Tibial artery (tissue), 4 donors: ENCODE data around the gene ZNF837.

Experiments
- DNase-seq, 2 donors: peaks; one replicate each; pipeline ENCODE4 v3.0.0-alpha.2; 2019
- H3K27ac ChIP-seq, 2 donors: fragments of 200-600 bp; sonication (generic) in 1 of 2; 1 replicate in 1 of 2; 2 replicates in 1 of 2; pipeline ENCODE4 v1.5.1; 2018 to 2019; ENCODE audit warnings: mild to moderate bottlenecking in 1 of 2
- H3K27me3 ChIP-seq, 2 donors: fragments of 200-600 bp; sonication (generic) in 1 of 2; one replicate each; pipeline versions ENCODE4 v1.5.1 to v1.6.0; 2016 to 2019
- H3K36me3 ChIP-seq, 3 donors: fragments of 200-600 bp; sonication (generic) in 2 of 3; one replicate each; pipeline ENCODE4 v1.5.1; 2016 to 2019; ENCODE audit warnings: mild to moderate bottlenecking in 2 of 3
- H3K4me1 ChIP-seq, 4 donors: fragments of 200-600 bp; sonication (generic) in 2 of 4; 1 replicate in 3 of 4; 2 replicates in 1 of 4; pipeline ENCODE4 v1.5.1; 2016 to 2019
- H3K4me3 ChIP-seq, 2 donors: fragments of 200-600 bp; sonication (generic) in 1 of 2; 1 replicate in 1 of 2; 2 replicates in 1 of 2; pipeline ENCODE4 v1.5.1; 2018 to 2019; ENCODE audit warnings: mild to moderate bottlenecking in 2 of 2
- H3K9me3 ChIP-seq, 3 donors: fragments of 200-600 bp; sonication (generic) in 1 of 3; one replicate each; pipeline ENCODE4 v1.5.1; 2016 to 2019
- CTCF ChIP-seq, 2 experiments: fragments of 200-600 bp in 1 of 2; fragments of 450-650 bp in 1 of 2; IDR thresholded peaks; one replicate each; pipeline ENCODE4 v1.5.1; 2017 to 2019; ENCODE audit warnings: antibody characterized with exemption in 2 of 2, mild to moderate bottlenecking in 1 of 2, moderate library complexity in 1 of 2
- intact Hi-C: fragments of 100-400 bp; cut with DNase I; formaldehyde crosslinking; loops from one replicate; pipeline ENCODE4 v1.15.0; 2023; ENCODE audit warnings: low total_unique reads

The ZNF837 gene

GRCh38 chr19:58398087-58398486 is 17.3 kb upstream of the ZNF837 start:
- H3K27ac ChIP-seq: no peak overlapping the region
- DNase-seq: no peak
- H3K27me3 ChIP-seq: peaks cover 0 to 26% of the 10 kb centered on the region in 2 donors
- peaks cover 22 to 23% (median 23%) of the 10 kb centered on the region in 3 donors for H3K36me3 ChIP-seq
- TF ChIP-seq CTCF (IDR thresholded peaks at IDR 0.05): no peak
- intact Hi-C loops: no loop called here
- no peak overlapping the region for H3K4me3 ChIP-seq
- no peaks in the 10 kb centered on the region for H3K9me3 ChIP-seq
- H3K4me1 ChIP-seq: peaks cover 0 to 35% (median 24%) of the 10 kb centered on the region in 4 donors

- Histone ChIP-seq H3K27me3 (peaks cover 0 to 26% of the 10 kb centered on the region in 2 donors), H3K36me3 (peaks cover 27 to 28% (median 28%) of the 10 kb centered on the region in 3 donors), H3K4me3 (no peak overlapping the region), H3K4me1 (peaks cover 0 to 35% (median 24%) of the 10 kb centered on the region in 4 donors), H3K9me3 (no peaks in the 10 kb centered on the region), H3K27ac (no peak overlapping the region)
- intact Hi-C loops: no loop called here
- no peak for TF ChIP-seq CTCF (IDR thresholded peaks at IDR 0.05)
- no peak for DNase-seq
Observed at GRCh38 chr19:58397533-58398037, 16.8 kb upstream of the ZNF837 start.

- intact Hi-C loops: no loop called here
- peaks cover 31 to 35% (median 33%) of the 10 kb centered on the region in 3 donors for H3K36me3 ChIP-seq
- peaks cover 0 to 32% (median 21%) of the 10 kb centered on the region in 4 donors for H3K4me1 ChIP-seq
- H3K27ac ChIP-seq: no peak overlapping the region
- H3K27me3 ChIP-seq: peaks cover 0 to 26% of the 10 kb centered on the region in 2 donors
- TF ChIP-seq CTCF (IDR thresholded peaks at IDR 0.05): no peak
- no peaks in the 10 kb centered on the region for H3K9me3 ChIP-seq
- no peak for DNase-seq
- H3K4me3 ChIP-seq: no peak overlapping the region
Observed at GRCh38 chr19:58396691-58397532, 16.1 kb upstream of the ZNF837 start.

GRCh38 chr19:58395979-58396627 is 15.3 kb upstream of the ZNF837 start:
- Histone ChIP-seq H3K4me1 (peaks cover 0 to 29% (median 16%) of the 10 kb centered on the region in 4 donors), H3K27ac (no peak overlapping the region), H3K36me3 (peaks cover 31 to 43% (median 41%) of the 10 kb centered on the region in 3 donors), H3K9me3 (no peaks in the 10 kb centered on the region), H3K27me3 (peaks cover 0 to 26% of the 10 kb centered on the region in 2 donors), H3K4me3 (no peak overlapping the region)
- TF ChIP-seq CTCF (IDR thresholded peaks at IDR 0.05): no peak
- intact Hi-C loops: no loop called here
- DNase-seq: no peak

- Histone ChIP-seq H3K36me3 (peaks cover 31 to 50% (median 48%) of the 10 kb centered on the region in 3 donors), H3K27me3 (peaks cover 0 to 26% of the 10 kb centered on the region in 2 donors), H3K9me3 (no peaks in the 10 kb centered on the region), H3K4me3 (no peak within 1 kb of the TSS), H3K4me1 (peaks cover 0 to 26% (median 10%) of the 10 kb centered on the region in 4 donors), H3K27ac (no peak within 1 kb of the TSS)
- intact Hi-C loops: no loop called here
- TF ChIP-seq CTCF (IDR thresholded peaks at IDR 0.05): no peak
- DNase-seq: no peak
Observed at GRCh38 chr19:58395220-58395978, 14.6 kb upstream of the ZNF837 start, which contains the start of gene RNF225. RNF225 (plus strand) TSS chr19:58395656; CDS start chr19:58396090, 434 bp downstream.
